ENCODE data around the gene POC1B. TPM values are rescaled to one million over a fixed set of nuclear protein-coding genes. Genes with fewer than 3 reads are reported as not detected.
A peak's percentile ranks its signal among the peaks of the same experiment; 100 is the strongest.

The POC1B gene
- total RNA-seq, 8 experiments from 2014 or later: 6.3 to 22.3 (median 9.7) TPM

DNA sequence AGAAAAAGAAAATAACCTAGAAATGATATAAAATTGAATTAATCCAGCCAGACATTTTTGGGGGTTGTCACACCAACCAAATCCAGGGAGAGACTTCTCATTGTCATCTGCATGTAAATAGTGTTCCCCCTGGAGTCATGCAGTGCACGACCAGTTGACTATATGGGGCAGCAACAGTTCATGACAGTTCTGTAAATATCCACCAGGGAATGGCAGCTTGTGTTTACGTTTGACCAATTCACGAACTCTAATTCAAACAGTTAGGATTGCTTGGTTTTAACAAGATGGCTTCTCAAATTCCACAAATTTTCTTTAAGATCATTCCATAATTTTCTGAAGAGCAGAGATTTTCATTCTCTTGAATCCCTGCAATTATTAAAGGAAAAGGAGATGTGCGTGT is 130.1 kb downstream of the POC1B start:
- Histone ChIP-seq H3K4me3 (no peak overlapping the region), H3K27ac (no peak overlapping the region), H3K4me1 (replicated peaks in 1 of 2) (no peaks in the 10 kb centered on the region)
- ATAC-seq (replicated peaks in 6 of 8): peak in 1 of 8 experiments; percentile 39
- 63 to 94% (median 80%) methylated on average over 1 to 4 of the region's 4 CpGs; no CpG with 5 or more reads in 3 of the 10 experiments for WGBS, 10 experiments
- in situ Hi-C loops (cut with MboI; ENCODE audit: low pct_unique_long_range_greater_than_20kb in 2 of 9, low sequenced_read_pairs in 9 of 9, unreplicated experiment in 9 of 9): no loop called here

DNA sequence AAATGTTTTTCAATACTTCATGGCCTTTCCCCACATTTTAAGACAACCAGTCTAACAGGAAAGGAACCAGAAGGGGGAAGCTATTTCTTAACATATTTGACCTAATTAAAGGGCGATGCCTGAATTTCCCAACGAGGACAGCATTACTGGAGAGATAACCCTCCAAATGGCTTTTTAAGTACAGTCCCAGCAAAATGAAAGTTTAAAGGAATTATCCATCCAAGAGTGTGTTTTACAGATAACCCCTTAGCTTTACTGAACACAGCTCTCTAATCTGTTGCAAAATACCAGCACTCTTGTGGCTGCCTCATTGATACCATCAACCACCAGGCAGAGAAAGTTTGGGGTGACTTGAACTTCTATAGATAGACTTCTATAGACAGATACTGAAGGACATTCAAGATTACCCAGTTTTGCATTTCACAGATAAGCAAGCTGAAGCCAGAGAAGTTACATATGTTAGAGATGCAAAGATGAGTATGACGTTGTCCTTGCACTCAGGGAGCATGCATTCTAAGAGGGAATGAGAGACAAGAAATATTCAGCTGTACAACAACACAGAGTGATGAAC is 132.2 kb downstream of the POC1B start:
- Histone ChIP-seq H3K4me1 (replicated peaks in 1 of 2) (no peaks in the 10 kb centered on the region), H3K27ac (no peak overlapping the region), H3K4me3 (no peak overlapping the region)
- in situ Hi-C loops (cut with MboI; ENCODE audit: low pct_unique_long_range_greater_than_20kb in 2 of 9, low sequenced_read_pairs in 9 of 9, unreplicated experiment in 9 of 9): no loop called here
- 36 to 100% (median 94%) methylated on average over 1 to 3 of the region's 3 CpGs; no CpG with 5 or more reads in 1 of the 10 experiments for WGBS, 10 experiments
- peak in 2 of 8 experiments; percentile 37 to 44 for ATAC-seq (replicated peaks in 6 of 8)

DNA sequence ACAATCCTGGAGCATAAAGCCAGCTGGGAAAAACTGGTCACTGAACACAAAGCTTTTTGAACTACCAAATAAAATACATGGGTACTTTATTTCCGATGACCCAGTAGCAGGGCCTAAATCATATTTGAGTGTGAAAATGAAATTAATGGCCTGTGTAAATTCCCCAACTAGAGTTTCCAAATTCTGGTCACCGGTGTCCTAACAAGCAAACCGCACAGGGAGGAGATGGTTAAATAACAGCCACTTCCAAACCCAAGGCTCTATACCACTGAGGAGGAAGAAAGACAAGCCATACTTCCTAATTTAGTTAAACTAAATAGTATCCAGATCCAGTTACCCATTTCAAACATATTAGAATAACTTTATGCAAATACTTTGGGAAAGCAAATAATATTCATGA is 133.5 kb downstream of the POC1B start:
- 86 to 100% (median 97%) methylated on average over 1 to 3 of the region's 3 CpGs; no CpG with 5 or more reads in 1 of the 10 experiments for WGBS, 10 experiments
- Histone ChIP-seq H3K4me3 (no peak overlapping the region), H3K4me1 (replicated peaks in 1 of 2) (no peaks in the 10 kb centered on the region), H3K27ac (no peak overlapping the region)
- in situ Hi-C loops (cut with MboI; ENCODE audit: low pct_unique_long_range_greater_than_20kb in 2 of 9, low sequenced_read_pairs in 9 of 9, unreplicated experiment in 9 of 9): no loop called here
- no peak for ATAC-seq (replicated peaks in 6 of 8)

DNA sequence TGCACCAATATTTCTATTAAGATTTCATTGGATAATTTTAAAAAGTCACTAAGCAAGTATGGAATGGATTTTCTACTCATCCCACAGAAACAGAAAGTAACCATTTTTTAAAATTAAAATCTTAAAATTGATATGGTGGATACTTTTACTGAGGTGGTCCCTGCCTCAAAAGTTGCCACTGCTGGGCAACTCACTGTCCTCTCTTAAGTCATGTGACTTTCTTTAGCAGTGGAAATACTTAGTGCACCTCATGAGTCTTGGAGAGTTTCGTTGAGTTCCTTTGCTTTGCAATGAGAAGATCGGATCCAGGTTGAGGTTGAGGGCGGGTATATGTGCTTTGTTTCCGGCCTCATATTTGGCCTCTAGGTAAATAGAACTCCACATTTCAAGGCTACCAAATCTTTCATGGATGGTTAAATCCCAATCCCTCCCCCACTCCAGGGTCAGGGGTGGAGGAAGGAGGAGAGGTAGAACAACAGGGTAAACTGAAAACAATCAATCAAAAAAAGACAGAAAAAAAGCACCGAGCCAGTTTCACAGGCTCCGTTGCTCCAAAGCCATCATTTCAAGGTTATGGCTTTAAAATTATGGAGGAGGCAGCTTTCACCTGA is 134.0 kb downstream of the POC1B start:
- Histone ChIP-seq H3K4me3 (no peak overlapping the region), H3K27ac (no peak overlapping the region), H3K4me1 (replicated peaks in 1 of 2) (no peaks in the 10 kb centered on the region)
- in situ Hi-C loops (cut with MboI; ENCODE audit: low pct_unique_long_range_greater_than_20kb in 2 of 9, low sequenced_read_pairs in 9 of 9, unreplicated experiment in 9 of 9): no loop called here
- 0 to 100% (median 74%) methylated on average over 1 to 6 of the region's 6 CpGs; no CpG with 5 or more reads in 3 of the 10 experiments for WGBS, 10 experiments
- no peak for ATAC-seq (replicated peaks in 6 of 8)

DNA sequence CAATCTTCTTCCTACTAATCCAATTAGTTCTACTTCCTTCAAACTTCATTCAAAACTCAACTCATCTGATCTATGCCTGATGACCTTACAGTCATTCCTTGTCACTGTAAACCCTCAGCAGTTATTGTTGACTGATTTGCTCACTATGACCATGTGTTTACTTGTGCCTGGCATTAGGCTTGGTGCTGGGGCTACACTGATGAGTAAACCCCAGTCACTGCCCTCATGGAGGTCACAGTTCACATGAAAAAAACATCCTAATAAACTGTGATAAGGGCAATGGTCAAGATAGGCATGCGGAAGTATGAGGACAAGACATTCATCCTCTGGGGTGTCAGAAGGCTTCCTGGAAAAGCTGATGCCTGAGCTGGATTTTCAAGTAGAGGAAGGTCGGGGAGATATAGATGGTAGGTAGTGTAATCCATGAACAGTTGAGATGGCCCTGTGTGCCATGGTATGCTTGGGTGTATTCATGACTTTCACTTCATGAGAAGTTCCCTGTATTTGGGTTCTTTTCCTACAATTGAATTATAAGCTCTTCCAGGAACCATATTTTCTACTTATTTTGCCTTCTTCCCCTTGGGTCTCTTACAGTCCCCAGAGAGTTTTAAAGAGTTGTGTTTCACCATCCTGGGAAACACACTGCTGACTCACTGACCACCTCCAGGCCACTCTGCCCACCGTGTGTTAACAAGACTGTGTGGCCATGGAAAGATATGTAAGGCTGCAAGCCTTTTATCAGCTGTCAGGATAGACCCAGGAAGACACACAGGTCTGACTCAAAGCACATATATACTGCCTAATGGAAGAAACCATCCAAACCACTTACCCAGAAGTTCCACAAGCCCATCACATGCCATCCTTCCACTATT is 134.8 kb downstream of the POC1B start:
- peak in 2 of 8 experiments; percentile 32 to 72 for ATAC-seq (replicated peaks in 6 of 8)
- no peak overlapping the region for H3K4me3 ChIP-seq
- in situ Hi-C loops (cut with MboI; ENCODE audit: low pct_unique_long_range_greater_than_20kb in 2 of 9, low sequenced_read_pairs in 9 of 9, unreplicated experiment in 9 of 9): no loop called here
- H3K4me1 ChIP-seq (replicated peaks in 1 of 2): peaks cover 0 to under 1% of the 10 kb centered on the region in 2 donors
- 50 to 100% (median 92%) methylated on average over 1 to 3 of the region's 3 CpGs; no CpG with 5 or more reads in 1 of the 10 experiments for WGBS, 10 experiments
- H3K27ac ChIP-seq: no peak overlapping the region

DNA sequence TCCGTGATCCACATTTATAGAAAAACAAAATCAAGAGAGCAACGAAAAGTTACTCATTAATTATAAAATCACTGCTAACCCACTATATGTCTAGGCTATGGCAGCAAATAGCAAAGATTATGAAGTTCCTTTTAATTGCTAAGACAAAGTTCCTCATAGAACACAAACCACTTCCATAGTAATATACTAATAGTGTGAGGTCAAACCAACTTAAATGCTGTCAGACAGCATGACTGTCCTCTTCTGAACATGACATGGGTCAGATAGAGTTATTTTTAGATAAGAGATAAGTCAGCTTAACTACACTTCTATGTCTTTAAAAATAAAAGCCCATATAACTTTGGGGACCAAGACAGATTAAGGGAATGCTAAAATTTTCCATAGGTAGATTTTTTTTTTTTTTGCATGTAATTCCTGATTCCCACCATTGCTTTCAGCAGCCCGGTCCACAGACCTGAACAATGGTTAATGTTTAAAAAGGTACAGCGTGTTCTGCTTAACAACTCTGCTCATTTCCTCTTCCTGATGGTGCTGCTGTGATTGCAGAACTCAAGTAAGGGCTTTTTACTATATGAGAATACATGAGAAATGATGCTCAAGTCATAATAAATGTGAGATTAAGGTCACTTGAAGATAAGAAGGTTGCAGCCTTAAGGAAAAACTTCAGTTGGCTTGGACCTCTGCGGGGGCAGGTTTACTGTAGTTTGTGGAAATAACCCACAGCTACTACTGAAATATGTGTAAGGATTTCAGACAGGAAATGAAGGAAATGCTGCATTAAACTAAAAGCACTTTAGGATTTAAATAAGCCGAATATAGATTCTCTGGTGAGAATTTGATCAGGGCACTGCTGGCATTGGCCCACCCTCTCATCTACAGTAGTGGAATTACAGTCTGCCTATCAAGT is 135.8 kb downstream of the POC1B start:
- no peak for ATAC-seq (replicated peaks in 6 of 8)
- in situ Hi-C loops (cut with MboI; ENCODE audit: low pct_unique_long_range_greater_than_20kb in 2 of 9, low sequenced_read_pairs in 9 of 9, unreplicated experiment in 9 of 9): no loop called here
- H3K27ac ChIP-seq: no peak overlapping the region
- H3K4me3 ChIP-seq: no peak overlapping the region
- 57 to 82% (median 78%) methylated on average over 1 to 6 of the region's 6 CpGs; no CpG with 5 or more reads in 1 of the 10 experiments for WGBS, 10 experiments
- H3K4me1 ChIP-seq (replicated peaks in 1 of 2): peaks cover 0 to 5% of the 10 kb centered on the region in 2 donors

DNA sequence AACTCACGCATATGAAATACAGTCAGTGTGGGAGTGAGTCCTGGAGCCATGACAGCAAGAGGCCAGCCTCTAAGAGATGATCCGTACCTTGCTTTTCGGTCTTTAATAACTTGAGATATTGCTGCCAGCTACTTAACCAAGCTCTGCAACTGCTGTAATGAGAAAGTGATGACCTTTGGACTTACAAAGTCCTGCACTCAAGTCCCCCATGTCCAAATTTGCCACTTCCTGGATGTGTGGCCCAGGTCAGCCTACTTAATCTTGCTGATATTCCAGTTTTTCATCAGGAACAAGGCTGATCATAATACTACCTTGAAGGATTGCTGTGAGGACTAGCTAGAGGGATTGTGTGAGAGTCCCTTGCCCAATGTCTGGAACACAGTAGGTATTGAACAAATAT is 139.7 kb downstream of the POC1B start:
- Histone ChIP-seq H3K27ac (no peak overlapping the region), H3K4me1 (replicated peaks in 1 of 2) (peaks cover 7 to 17% of the 10 kb centered on the region in 2 donors), H3K4me3 (no peak overlapping the region)
- ATAC-seq (replicated peaks in 6 of 8): peak in 1 of 8 experiments; percentile 45
- in situ Hi-C loops (cut with MboI; ENCODE audit: low pct_unique_long_range_greater_than_20kb in 2 of 9, low sequenced_read_pairs in 9 of 9, unreplicated experiment in 9 of 9): no loop called here
- WGBS, 10 experiments: 43 to 100% (median 93%) methylated on average over 1 to 3 of the region's 3 CpGs; no CpG with 5 or more reads in 4 of the 10 experiments

DNA sequence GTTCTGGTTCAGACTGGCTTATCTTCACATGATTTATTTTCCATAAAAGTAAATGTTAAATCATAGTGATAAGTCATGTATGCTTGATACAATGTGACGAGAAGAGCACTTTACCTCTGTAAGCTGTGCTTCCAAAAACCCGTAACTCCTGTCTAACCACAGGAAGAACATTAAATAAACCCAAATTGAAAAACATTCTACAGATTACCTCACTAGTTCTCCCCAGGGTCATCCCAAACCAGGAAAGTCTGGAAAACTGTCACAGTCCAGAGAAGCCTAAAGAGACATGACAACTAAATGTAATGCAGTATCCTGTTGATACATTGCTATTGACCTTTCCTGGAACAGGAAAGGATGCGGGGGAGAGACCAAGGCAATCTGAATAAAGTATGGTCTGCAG is 141.0 kb downstream of the POC1B start:
- WGBS, 10 experiments: 43 to 100% (median 81%) methylated on average over 1 to 3 of the region's 3 CpGs
- H3K27ac ChIP-seq: no peak overlapping the region
- H3K4me1 ChIP-seq (replicated peaks in 1 of 2): peaks cover 7 to 17% of the 10 kb centered on the region in 2 donors
- no peak overlapping the region for H3K4me3 ChIP-seq
- in situ Hi-C loops (cut with MboI; ENCODE audit: low pct_unique_long_range_greater_than_20kb in 2 of 9, low sequenced_read_pairs in 9 of 9, unreplicated experiment in 9 of 9): no loop called here
- ATAC-seq (replicated peaks in 6 of 8): no peak

DNA sequence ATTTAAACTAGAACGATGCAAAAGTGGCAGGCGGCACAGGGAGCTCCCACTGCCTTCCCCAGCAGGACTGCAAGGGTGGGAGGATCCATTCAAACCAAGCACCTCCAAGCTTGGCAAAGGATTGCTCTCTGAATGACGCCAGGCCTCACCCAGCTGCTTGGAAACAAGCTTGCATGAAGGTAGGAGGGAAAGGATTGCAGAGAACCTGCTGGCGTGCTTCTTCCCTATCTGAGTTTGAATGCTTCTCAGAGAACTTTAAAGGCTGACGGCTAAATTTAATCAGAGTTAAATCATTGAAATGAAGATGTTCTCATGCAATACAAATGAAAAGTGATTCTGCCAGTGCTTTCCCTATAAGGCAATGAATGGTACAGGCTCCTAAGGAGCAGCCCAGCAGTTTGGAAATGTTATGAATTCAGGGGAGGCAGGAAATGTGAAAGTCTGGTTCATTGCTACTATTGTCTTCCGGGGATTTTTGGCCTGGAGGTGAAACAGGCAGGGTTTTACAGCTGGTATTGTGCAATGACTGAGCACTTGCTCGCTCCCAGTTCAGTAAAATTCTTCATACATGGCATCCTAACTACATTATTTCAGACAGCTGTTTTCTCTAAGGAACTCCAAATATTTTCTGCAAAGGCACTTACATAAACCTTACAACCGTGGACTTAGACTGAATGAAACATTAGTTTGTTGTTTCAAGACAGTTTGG is 141.6 kb downstream of the POC1B start:
- Histone ChIP-seq H3K27ac (no peak overlapping the region), H3K4me3 (no peak overlapping the region), H3K4me1 (replicated peaks in 1 of 2) (peaks cover 7 to 17% of the 10 kb centered on the region in 2 donors)
- in situ Hi-C loops (cut with MboI; ENCODE audit: low pct_unique_long_range_greater_than_20kb in 2 of 9, low sequenced_read_pairs in 9 of 9, unreplicated experiment in 9 of 9): no loop called here
- 0 to 72% (median 26%) methylated on average over 1 to 8 of the region's 8 CpGs for WGBS, 10 experiments
- peak; percentile 42 to 90 (median 74) for ATAC-seq (replicated peaks in 6 of 8)

DNA sequence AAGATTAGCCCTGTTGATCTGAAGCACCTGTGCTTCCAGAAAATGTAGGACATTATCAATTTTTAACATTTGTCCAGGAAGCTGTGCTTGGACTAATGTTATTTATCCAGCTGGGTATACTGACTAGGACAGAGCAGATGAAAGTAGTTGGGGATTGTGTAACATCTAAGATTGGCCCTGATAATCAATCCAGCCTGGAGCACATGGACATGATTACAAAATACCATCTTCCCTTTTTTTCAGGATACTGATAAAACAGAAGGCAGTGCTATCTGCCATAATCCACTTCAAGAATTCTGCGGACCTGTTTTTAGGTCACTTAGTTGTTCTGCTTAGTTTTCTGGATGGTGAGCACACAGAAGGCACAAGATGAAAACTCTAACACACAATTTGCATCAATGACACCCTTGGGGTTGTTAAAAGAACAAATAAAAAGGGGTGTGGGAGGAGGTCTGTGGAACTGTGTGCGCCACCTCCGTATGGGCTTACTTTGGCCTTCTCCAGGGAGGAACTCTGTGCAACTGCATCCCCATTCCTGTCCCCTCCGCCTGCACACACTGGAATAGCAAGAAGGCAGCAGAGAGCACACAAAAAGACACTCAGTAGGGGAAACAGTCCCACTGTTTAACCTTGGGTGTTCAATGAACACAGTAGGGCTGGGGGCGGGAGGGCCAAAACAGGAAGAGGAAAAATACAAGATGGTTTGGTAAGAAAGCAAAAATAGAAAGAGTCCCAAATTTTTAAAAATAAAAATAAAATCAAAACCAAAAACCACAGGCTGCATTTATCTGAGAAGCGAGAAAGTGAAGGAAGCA is 142.4 kb downstream of the POC1B start:
- Histone ChIP-seq H3K4me3 (no peak overlapping the region), H3K4me1 (replicated peaks in 1 of 2) (peaks cover 7 to 17% of the 10 kb centered on the region in 2 donors), H3K27ac (no peak overlapping the region)
- peak in 4 of 8 experiments; percentile 5 to 30 (median 16) for ATAC-seq (replicated peaks in 6 of 8)
- in situ Hi-C loops (cut with MboI; ENCODE audit: low pct_unique_long_range_greater_than_20kb in 2 of 9, low sequenced_read_pairs in 9 of 9, unreplicated experiment in 9 of 9): no loop called here
- 17 to 100% (median 77%) methylated on average over 1 to 6 of the region's 6 CpGs for WGBS, 10 experiments

DNA sequence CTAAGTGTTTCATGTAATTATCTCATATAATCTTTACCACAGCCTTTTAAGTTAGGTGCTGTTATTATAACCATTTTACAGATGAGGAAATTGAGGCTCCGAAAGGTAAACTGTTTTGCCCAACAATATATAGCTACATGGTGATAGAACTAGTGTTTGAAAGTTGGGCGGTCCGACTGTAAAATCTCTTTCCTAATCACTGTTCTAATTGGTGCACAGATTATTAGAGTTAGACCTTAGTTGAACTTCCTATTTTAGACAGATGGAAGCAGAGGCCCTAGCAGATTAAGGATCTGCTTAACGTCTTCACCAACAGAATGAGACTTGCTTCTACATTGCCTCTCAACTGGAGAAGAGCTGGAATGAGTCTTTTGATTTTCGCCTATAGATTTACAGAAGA is 143.5 kb downstream of the POC1B start:
- peaks cover 7 to 17% of the 10 kb centered on the region in 2 donors for H3K4me1 ChIP-seq (replicated peaks in 1 of 2)
- no peak overlapping the region for H3K4me3 ChIP-seq
- no peak overlapping the region for H3K27ac ChIP-seq
- WGBS, 10 experiments: 56 to 94% (median 85%) methylated on average over 3 to 5 of the region's 5 CpGs; no CpG with 5 or more reads in 2 of the 10 experiments
- ATAC-seq (replicated peaks in 6 of 8): no peak
- in situ Hi-C loops (cut with MboI; ENCODE audit: low pct_unique_long_range_greater_than_20kb in 2 of 9, low sequenced_read_pairs in 9 of 9, unreplicated experiment in 9 of 9): no loop called here

Measured in motor neuron (in vitro differentiated cells).